HepG2 (cell line): ENCODE results near the gene COMMD4. TPM values are rescaled to one million over a fixed set of nuclear protein-coding genes. Genes with fewer than 3 reads are reported as not detected.
A peak's percentile ranks its signal among the peaks of the same experiment; 100 is the strongest.

Experiments used
- CCDC6 ChIP-seq: sonication (generic); formaldehyde crosslinking; IDR thresholded peaks from 2 replicates; pipeline ENCODE4 v1.8.1; 2022; ENCODE audit warnings: mild to moderate bottlenecking, missing genetic modification reagents, moderate library complexity
- FOXA1 ChIP-seq, 2 experiments: fragments of 450-650 bp in 1 of 2; sonication (generic) in 1 of 2; formaldehyde crosslinking in 1 of 2; IDR thresholded peaks; 2 replicates each; pipeline versions ENCODE4 v1.4.0 to v1.6.1; 2016 to 2020; ENCODE audit warnings: missing genetic modification reagents in 1 of 2
- HMGXB3 ChIP-seq: sonication (generic); formaldehyde crosslinking; IDR thresholded peaks from 2 replicates; pipeline ENCODE4 v1.4.0; 2020; ENCODE audit warnings: missing genetic modification reagents, borderline replicate concordance
- MIXL1 ChIP-seq: IDR thresholded peaks from 2 replicates; pipeline ENCODE4 v1.6.1; 2016
- NFKBIZ ChIP-seq: IDR thresholded peaks from 2 replicates; pipeline ENCODE4 v1.6.1; 2018; ENCODE audit warnings: missing genetic modification reagents, missing compliant biosample characterization
- NR2F2 ChIP-seq: IDR thresholded peaks from 2 replicates; pipeline ENCODE4 v1.6.1; 2012; ENCODE audit warnings: low read depth, inconsistent platforms, borderline replicate concordance
- PREB ChIP-seq: sonication (generic); formaldehyde crosslinking; IDR thresholded peaks from 2 replicates; pipeline ENCODE4 v1.4.0; 2020; ENCODE audit warnings: missing genetic modification reagents
- RARA ChIP-seq: IDR thresholded peaks from 2 replicates; pipeline ENCODE4 v1.6.1; 2016; ENCODE audit warnings: missing genetic modification reagents, missing compliant biosample characterization
- RFX3 ChIP-seq: IDR thresholded peaks from 2 replicates; pipeline ENCODE4 v1.6.1; 2016; ENCODE audit warnings: missing biosample characterization, missing genetic modification reagents
- SNRNP70 ChIP-seq: fragments of 200-400 bp; formaldehyde crosslinking; IDR thresholded peaks from 2 replicates; pipeline ENCODE4 v1.6.1; 2017; ENCODE audit warnings: mild to moderate bottlenecking, low read depth, low read length, moderate library complexity
- SP1 ChIP-seq, 2 experiments: fragments of 450-650 bp in 1 of 2; sonication (generic) in 1 of 2; formaldehyde crosslinking in 1 of 2; IDR thresholded peaks; 2 replicates each; pipeline versions ENCODE4 v1.4.0 to v1.6.1; 2016 to 2020; ENCODE audit warnings: missing genetic modification reagents in 1 of 2
- ZNF337 ChIP-seq: sonication (generic); formaldehyde crosslinking; IDR thresholded peaks from 2 replicates; pipeline ENCODE4 v1.5.1; 2020; ENCODE audit warnings: missing genetic modification reagents, low read depth, mild to moderate bottlenecking, borderline replicate concordance
- ZNF350 ChIP-seq: sonication (generic); formaldehyde crosslinking; IDR thresholded peaks from 2 replicates; pipeline ENCODE4 v1.4.0; 2020; ENCODE audit warnings: mild to moderate bottlenecking, low read depth, missing genetic modification reagents, borderline replicate concordance
- ZNF382 ChIP-seq: sonication (generic); formaldehyde crosslinking; IDR thresholded peaks from 2 replicates; pipeline ENCODE4 v1.5.0; 2020; ENCODE audit warnings: missing genetic modification reagents, mild to moderate bottlenecking, borderline replicate concordance
- ZNF644 ChIP-seq: IDR thresholded peaks from 2 replicates; pipeline ENCODE4 v1.6.1; 2016; ENCODE audit warnings: low read depth
- ZNF652 ChIP-seq: IDR thresholded peaks from 2 replicates; pipeline ENCODE4 v1.6.1; 2016; ENCODE audit warnings: low read depth, borderline replicate concordance
- ZNF674 ChIP-seq: sonication (generic); formaldehyde crosslinking; IDR thresholded peaks from 2 replicates; pipeline ENCODE4 v1.5.0; 2020; ENCODE audit warnings: low read depth, mild to moderate bottlenecking, missing genetic modification reagents
- ZNF713 ChIP-seq: sonication (generic); formaldehyde crosslinking; IDR thresholded peaks from 2 replicates; pipeline ENCODE4 v1.4.0; 2020; ENCODE audit warnings: mild to moderate bottlenecking, missing genetic modification reagents
- ZNF766 ChIP-seq: sonication (generic); formaldehyde crosslinking; IDR thresholded peaks from 2 replicates; pipeline ENCODE4 v1.5.0; 2020; ENCODE audit warnings: missing genetic modification reagents, borderline replicate concordance
- ZNF777 ChIP-seq: sonication (generic); formaldehyde crosslinking; IDR thresholded peaks from 2 replicates; pipeline ENCODE4 v1.4.0; 2020; ENCODE audit warnings: missing genetic modification reagents
- polyA plus RNA-seq, 8 experiments: library from polyadenylated mRNA; depleted of rRNA in 3 of 8; stranded (reverse) in 7 of 8; unstranded in 1 of 8; fragments of >200 nt; fragmentation: Illumina TruSeq in 4 of 8; extraction: Trizol in 4 of 8; gene quantifications; 2 replicates each; pipeline versions ENCODE4 v1.2.1 to v1.2.3, GENCODE V29; 2011 to 2016; ENCODE audit warnings: low read depth in 4 of 8, missing spikeins in 1 of 8, mixed read lengths in 1 of 8; ENCODE audit not compliant: insufficient read depth in 1 of 8
- total RNA-seq, 5 experiments: library from RNA; depleted of rRNA; stranded (reverse); fragments of >200 nt; fragmentation: Illumina TruSeq; extraction: Trizol; gene quantifications; 2 replicates each; pipeline ENCODE4 v1.2.3, GENCODE V29; 2016; ENCODE audit warnings: low read depth in 1 of 5
- TF ChIP-seq, protein P1 (sequence below): IDR thresholded peaks from 2 replicates; pipeline ENCODE4 v1.6.1; 2016
- TF ChIP-seq, protein P2 (sequence below): sonication (generic); formaldehyde crosslinking; IDR thresholded peaks from 2 replicates; pipeline ENCODE4 v1.8.1; 2023; ENCODE audit warnings: mild to moderate bottlenecking, moderate library complexity, missing genetic modification reagents

COMMD4 gene
- total and polyA plus RNA-seq, 2 of the 13 experiments (the other 11 are each of a cell fraction or from before 2014, with no cell fraction given), result 45.8 to 89.9 TPM

- TF ChIP-seq, protein P1, sequence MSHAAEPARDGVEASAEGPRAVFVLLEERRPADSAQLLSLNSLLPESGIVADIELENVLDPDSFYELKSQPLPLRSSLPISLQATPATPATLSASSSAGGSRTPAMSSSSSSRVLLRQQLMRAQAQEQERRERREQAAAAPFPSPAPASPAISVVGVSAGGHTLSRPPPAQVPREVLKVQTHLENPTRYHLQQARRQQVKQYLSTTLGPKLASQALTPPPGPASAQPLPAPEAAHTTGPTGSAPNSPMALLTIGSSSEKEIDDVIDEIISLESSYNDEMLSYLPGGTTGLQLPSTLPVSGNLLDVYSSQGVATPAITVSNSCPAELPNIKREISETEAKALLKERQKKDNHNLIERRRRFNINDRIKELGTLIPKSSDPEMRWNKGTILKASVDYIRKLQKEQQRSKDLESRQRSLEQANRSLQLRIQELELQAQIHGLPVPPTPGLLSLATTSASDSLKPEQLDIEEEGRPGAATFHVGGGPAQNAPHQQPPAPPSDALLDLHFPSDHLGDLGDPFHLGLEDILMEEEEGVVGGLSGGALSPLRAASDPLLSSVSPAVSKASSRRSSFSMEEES (CRISPR knock-in tag), result peak; percentile 93
- TF ChIP-seq CCDC6, result peak; percentile 61; the same call in 1 of the 2 replicates
- 0 out of 2 replicates have a peak, but pooled peaks have one; percentile 47 for TF ChIP-seq ZNF713 (CRISPR knock-in tag)
- TF ChIP-seq, protein P2, sequence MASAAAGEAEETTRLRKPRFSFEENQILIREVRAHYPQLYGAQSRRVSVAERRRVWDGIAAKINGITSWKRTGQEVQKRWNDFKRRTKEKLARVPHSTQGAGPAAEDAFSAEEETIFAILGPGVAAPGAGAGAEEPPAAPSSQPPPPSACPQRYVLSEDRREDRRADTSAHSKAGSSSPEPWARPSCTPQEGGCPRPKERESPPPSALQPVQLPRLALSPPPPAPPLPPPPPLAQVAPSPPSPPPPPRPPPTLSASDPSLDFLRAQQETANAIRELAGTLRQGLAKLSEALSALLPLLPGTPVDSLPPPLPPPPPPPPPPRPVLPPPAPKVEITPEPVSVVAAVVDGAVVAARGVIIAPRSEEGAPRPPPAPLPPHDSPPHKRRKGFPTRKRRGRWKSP (CRISPR knock-in tag), result peak; percentile 64; the same call in 1 of the 2 replicates
- no peak for TF ChIP-seq SP1 (IDR thresholded peaks at IDR 0.05)
- TF ChIP-seq SP1 (CRISPR knock-in tag; IDR thresholded peaks at IDR 0.05), result peak; percentile 69
- TF ChIP-seq ZNF777 (CRISPR knock-in tag), result 0 out of 2 replicates have a peak, but pooled peaks have one; percentile 41
- TF ChIP-seq PREB (CRISPR knock-in tag), result no peak
- no peak for TF ChIP-seq ZNF382
- TF ChIP-seq ZNF337, result peak; percentile 69; the same call in 1 of the 2 replicates
- TF ChIP-seq NR2F2, result peak; percentile 36; the same call in 1 of the 2 replicates
- TF ChIP-seq MIXL1, result peak; percentile 88
- 0 out of 2 replicates have a peak, but pooled peaks have one; percentile 60 for TF ChIP-seq NFKBIZ
- TF ChIP-seq ZNF674 (CRISPR knock-in tag), result no peak
- TF ChIP-seq HMGXB3 (CRISPR knock-in tag), result peak; percentile 79; the same call in 1 of the 2 replicates
- TF ChIP-seq ZNF652, result peak; percentile 58; the same call in 1 of the 2 replicates
- no peak for TF ChIP-seq RFX3 (CRISPR knock-in tag)
- peak; percentile 36; the same call in 1 of the 2 replicates for TF ChIP-seq RARA
- TF ChIP-seq ZNF644 (CRISPR knock-in tag), result no peak
- TF ChIP-seq ZNF766 (CRISPR knock-in tag), result peak; percentile 80; the same call in 1 of the 2 replicates
- TF ChIP-seq FOXA1 (IDR thresholded peaks at IDR 0.05), result no peak
- no peak for TF ChIP-seq FOXA1 (CRISPR knock-in tag; IDR thresholded peaks at IDR 0.05)
- peak; percentile 92 for TF ChIP-seq ZNF350 (CRISPR knock-in tag)
- no peak for TF ChIP-seq SNRNP70
Measured at GRCh38 chr15:75335705-75336355, at the start of gene COMMD4 (continued).
